HG03521 (cell line): Measurements from ENCODE around the gene ODAD3.
"Not testable (repeated sequence)": the region's sequence is repeated elsewhere in the genome, so short reads cannot be mapped to it uniquely, and the experiment has no call there.

ENCODE experiments used
- ATAC-seq: cut with Tn5 transposase; IDR thresholded peaks from one replicate; pipeline ENCODE4 v1.9.1; 2021; ENCODE audit warnings: mild to moderate bottlenecking, moderate library complexity; ENCODE audit not compliant: unreplicated experiment

The ODAD3 gene

DNA sequence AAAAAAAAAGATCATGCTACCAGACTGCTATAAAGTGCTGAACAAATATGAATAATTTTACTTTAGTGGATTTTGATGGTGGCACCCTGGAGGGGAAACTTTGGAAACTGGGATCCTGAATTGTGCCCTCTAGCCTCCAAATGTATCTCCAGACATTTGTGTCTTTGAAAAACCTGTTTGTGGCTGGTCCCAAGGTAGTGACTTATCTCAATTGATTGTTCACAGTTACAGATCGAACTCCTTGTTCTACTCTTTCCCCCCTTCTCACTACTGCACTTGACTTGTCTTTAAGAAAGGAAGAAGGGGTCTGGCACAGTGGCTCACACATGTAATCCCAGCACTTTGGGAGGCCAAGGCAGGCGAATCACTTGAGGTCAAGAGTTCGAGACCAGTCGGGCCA is 26.3 kb downstream of the ODAD3 start:
- ATAC-seq: no peak

DNA sequence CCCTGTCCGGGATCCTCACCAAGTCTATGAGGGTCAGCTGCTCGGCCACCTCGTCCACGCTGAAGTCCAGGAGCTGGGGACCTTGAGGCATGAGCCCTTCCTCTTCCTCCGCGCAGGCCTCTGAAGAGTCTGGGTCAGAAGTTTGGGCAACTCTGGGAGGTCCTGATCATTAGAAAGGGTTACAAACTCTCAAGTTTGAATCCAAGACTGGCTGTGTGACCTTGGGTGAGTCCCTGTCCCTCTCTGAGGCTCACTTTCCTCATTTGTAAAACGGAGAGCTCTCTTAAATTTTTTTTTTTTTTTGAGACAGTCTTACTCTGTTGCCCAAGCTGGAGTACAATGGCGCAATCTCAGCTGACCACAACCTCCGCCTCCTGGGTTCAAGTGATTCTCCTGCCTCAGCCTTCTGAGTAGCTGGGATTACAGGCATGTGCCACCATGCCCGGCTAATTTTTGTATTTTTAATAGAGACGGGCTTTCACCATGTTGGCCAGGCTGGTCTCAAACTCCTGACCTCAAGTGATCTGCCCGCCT is 28.2 kb downstream of the ODAD3 start:
- ATAC-seq: not testable (repeated sequence)

GRCh38 chr19:11405846-11406643 is 28.9 kb downstream of the ODAD3 start:
- ATAC-seq: no peak

GRCh38 chr19:11404588-11405222 is 30.2 kb downstream of the ODAD3 start:
- no peak for ATAC-seq

- ATAC-seq: no peak
Observed at GRCh38 chr19:11401808-11402543, 32.9 kb downstream of the ODAD3 start.

- no peak for ATAC-seq
Observed at GRCh38 chr19:11400798-11401197, 34.1 kb downstream of the ODAD3 start.

- no peak for ATAC-seq
Observed at GRCh38 chr19:11399667-11400066, 35.3 kb downstream of the ODAD3 start.

DNA sequence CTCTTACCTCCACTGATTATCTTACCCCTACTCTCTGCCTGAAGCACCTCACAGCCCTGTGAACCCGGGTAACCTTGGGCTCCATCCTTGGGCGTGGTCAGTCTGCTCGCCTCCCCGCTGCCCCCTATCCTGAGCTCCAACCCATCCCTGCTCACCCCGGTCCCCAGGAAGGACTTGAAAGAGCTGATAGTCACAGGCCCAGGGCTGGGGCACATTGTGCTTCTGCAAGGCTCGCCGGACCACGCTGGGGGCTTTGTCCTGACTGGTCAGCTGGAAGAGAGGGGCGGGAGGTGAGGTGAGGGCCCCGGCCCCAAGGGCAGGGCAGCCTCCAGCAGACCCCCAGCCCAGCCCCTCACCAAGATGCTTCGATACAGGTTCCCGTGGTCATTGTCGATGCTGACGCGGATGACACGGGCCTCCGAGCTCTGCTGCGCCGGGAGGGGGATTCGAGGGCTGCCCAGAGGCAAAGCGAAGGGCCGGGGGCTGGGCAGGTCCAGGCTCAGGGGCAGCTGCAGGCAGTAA is 37.8 kb downstream of the ODAD3 start:
- no peak for ATAC-seq

DNA sequence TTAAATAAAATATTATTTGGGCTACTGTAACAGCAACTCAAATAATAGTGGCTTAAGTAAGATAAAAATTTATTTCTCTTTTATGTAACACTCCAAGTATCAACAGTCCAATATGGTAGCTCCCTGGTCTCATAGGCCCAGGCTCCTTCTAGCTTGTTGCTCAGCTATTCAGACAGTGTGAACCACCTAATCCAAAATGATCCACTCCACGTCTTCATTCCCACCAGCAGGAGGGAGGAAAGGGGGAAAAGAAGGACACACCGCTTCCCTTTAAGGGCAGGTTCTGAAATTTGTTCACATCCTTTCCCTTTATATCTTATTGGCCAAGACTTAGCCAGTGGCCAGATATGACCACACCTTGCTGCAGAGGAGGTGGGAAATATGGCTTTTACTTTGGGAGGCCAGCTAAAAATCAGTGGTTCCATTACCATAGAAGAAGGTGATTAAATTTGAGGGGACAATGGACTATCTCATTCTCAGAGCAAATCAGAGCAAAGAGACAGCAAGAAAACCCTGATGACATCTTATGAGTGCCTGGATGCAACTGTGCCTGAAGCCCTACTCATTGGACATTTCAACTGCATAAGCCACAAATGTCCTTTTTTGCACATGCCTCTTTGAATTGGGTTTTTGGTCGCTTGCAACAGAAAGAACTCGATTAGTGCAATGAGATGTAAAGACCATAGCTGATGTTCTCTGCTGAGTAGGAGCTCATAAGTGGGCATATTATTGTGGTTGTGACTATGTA is 43.8 kb downstream of the ODAD3 start:
- no peak for ATAC-seq

GRCh38 chr19:11390359-11390758 is 44.6 kb downstream of the ODAD3 start:
- no peak for ATAC-seq

DNA sequence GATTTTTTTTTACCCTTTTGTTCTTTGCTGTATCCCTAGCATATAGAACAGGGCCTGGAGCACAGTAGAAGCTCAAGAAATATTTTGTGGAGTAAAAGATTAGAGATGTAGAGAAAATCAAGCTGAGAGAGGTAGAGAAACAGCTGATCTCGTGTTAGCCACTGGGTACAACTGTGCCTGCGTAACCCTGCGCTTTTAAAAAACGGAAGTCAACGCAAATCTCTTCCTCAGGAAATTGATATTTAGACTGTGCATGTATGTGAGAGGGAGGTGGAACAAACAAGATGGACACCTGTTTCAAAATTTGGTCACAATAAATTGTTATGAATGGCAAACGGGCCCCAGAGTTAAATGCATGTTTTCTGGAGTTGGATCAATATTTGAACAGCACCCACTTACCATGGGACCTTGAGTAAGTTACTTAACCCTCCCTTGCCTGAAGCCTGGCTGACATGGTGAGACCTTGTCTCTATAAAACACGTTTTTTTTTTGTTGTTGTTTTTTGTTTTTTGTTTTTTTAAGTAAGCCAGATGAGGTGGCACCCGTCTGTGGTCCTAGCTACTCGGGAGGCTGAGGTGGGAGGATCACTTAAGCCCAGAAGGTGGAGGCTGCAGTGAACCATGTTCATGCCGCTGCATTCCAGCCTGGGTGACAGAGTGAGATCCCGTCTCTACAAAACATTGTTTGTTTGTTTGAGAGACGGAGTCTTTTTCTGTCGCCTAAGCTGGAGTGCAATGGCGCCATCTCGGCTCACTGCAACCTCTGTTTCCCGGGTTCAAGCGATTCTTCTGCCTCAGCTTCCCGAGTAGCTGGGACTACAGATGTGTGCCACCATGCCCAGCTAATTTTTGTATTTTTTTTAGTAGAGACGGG is 47.5 kb downstream of the ODAD3 start:
- ATAC-seq: no peak

DNA sequence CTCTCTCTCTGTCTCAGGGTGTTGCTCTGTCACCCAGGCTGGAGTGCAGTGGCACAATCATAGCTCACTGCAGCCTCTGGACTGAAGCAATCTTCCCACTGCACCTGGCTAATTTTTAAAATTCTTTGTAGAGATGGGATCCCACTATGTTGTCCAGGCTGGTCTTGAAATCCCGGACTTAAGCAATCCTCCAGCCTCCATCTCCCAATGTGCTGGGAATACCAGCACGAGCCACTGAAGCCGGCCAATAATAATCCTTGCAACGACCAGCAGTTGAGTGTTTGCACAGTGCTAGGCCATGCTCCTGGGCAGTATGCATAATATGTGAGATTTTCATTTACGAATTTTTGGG is 50.2 kb downstream of the ODAD3 start:
- no peak for ATAC-seq

GRCh38 chr19:11383706-11384048 is 51.2 kb downstream of the ODAD3 start:
- no peak for ATAC-seq

GRCh38 chr19:11382898-11383705 is 51.8 kb downstream of the ODAD3 start:
- no peak for ATAC-seq

- peak; percentile 75 for ATAC-seq
Observed at GRCh38 chr19:11380653-11381537, 54.0 kb downstream of the ODAD3 start.

- ATAC-seq: no peak
Observed at GRCh38 chr19:11379857-11380350, 55.0 kb downstream of the ODAD3 start.

GRCh38 chr19:11379269-11379845 is 55.6 kb downstream of the ODAD3 start:
- ATAC-seq: not testable (repeated sequence)
